HepG2 (cell line): ENCODE data around the gene METTL27. TPM values are rescaled to one million over a fixed set of nuclear protein-coding genes. Genes with fewer than 3 reads are reported as not detected.

Source experiments
- CEBPG ChIP-seq: IDR thresholded peaks from 2 replicates; pipeline ENCODE4 v1.6.1; 2016
- EED ChIP-seq: sonication (generic); formaldehyde crosslinking; IDR thresholded peaks from 2 replicates; pipeline ENCODE4 v1.5.0; 2020; ENCODE audit warnings: mild to moderate bottlenecking, missing genetic modification reagents
- FOXA1 ChIP-seq, 2 experiments: fragments of 450-650 bp in 1 of 2; sonication (generic) in 1 of 2; formaldehyde crosslinking in 1 of 2; IDR thresholded peaks; 2 replicates each; pipeline versions ENCODE4 v1.4.0 to v1.6.1; 2016 to 2020; ENCODE audit warnings: missing genetic modification reagents in 1 of 2
- MED13 ChIP-seq: sonication (generic); formaldehyde crosslinking; IDR thresholded peaks from 2 replicates; pipeline ENCODE4 v1.5.0; 2020; ENCODE audit warnings: missing genetic modification reagents
- MXD4 ChIP-seq: IDR thresholded peaks from 2 replicates; pipeline ENCODE4 v1.6.1; 2016; ENCODE audit warnings: mild to moderate bottlenecking, missing biosample characterization, missing genetic modification reagents
- NFIB ChIP-seq: sonication (generic); formaldehyde crosslinking; IDR thresholded peaks from 2 replicates; pipeline ENCODE4 v1.9.0; 2021; ENCODE audit warnings: missing genetic modification reagents, mild to moderate bottlenecking, borderline replicate concordance
- NR2F6 ChIP-seq, 2 experiments: IDR thresholded peaks; 2 replicates each; pipeline ENCODE4 v1.6.1; 2016; ENCODE audit warnings: antibody characterized with exemption in 1 of 2, mild to moderate bottlenecking in 1 of 2
- PAWR ChIP-seq: sonication (generic); formaldehyde crosslinking; IDR thresholded peaks from 2 replicates; pipeline ENCODE4 v1.4.0; 2020; ENCODE audit warnings: missing genetic modification reagents, mild to moderate bottlenecking, borderline replicate concordance
- RARG ChIP-seq: sonication (generic); formaldehyde crosslinking; IDR thresholded peaks from 2 replicates; pipeline ENCODE4 v1.4.0; 2020; ENCODE audit warnings: low read depth, mild to moderate bottlenecking, missing genetic modification reagents
- SSRP1 ChIP-seq: IDR thresholded peaks from 2 replicates; pipeline ENCODE4 v1.6.1; 2016; ENCODE audit warnings: control low read depth
- ZNF20 ChIP-seq: sonication (generic); formaldehyde crosslinking; IDR thresholded peaks from 2 replicates; pipeline ENCODE4 v1.4.0; 2020; ENCODE audit warnings: mild to moderate bottlenecking, moderate library complexity, missing genetic modification reagents
- ZSCAN31 ChIP-seq: sonication (generic); formaldehyde crosslinking; IDR thresholded peaks from 2 replicates; pipeline ENCODE4 v1.5.0; 2020; ENCODE audit warnings: low read depth, mild to moderate bottlenecking, missing genetic modification reagents
- polyA plus RNA-seq, 8 experiments: library from polyadenylated mRNA; depleted of rRNA in 3 of 8; stranded (reverse) in 7 of 8; unstranded in 1 of 8; fragments of >200 nt; fragmentation: Illumina TruSeq in 4 of 8; extraction: Trizol in 4 of 8; gene quantifications; 2 replicates each; pipeline versions ENCODE4 v1.2.1 to v1.2.3, GENCODE V29; 2011 to 2016; ENCODE audit warnings: low read depth in 4 of 8, missing spikeins in 1 of 8, mixed read lengths in 1 of 8; ENCODE audit not compliant: insufficient read depth in 1 of 8
- total RNA-seq, 5 experiments: library from RNA; depleted of rRNA; stranded (reverse); fragments of >200 nt; fragmentation: Illumina TruSeq; extraction: Trizol; gene quantifications; 2 replicates each; pipeline ENCODE4 v1.2.3, GENCODE V29; 2016; ENCODE audit warnings: low read depth in 1 of 5
- TF ChIP-seq, protein P1 (sequence below): sonication (generic); formaldehyde crosslinking; IDR thresholded peaks from 2 replicates; pipeline ENCODE4 v1.4.0; 2020; ENCODE audit warnings: missing genetic modification reagents, borderline replicate concordance
- TF ChIP-seq, protein P2 (sequence below): sonication (generic); formaldehyde crosslinking; IDR thresholded peaks from 2 replicates; pipeline ENCODE4 v1.4.0; 2020; ENCODE audit warnings: missing genetic modification reagents
- TF ChIP-seq, protein P3 (sequence below), 2 experiments: fragments of 450-650 bp in 1 of 2; sonication (generic) in 1 of 2; formaldehyde crosslinking; IDR thresholded peaks; 2 replicates each; pipeline versions ENCODE4 v1.5.0 to v1.8.0; 2020 to 2022; ENCODE audit warnings: mild to moderate bottlenecking in 1 of 2, missing genetic modification reagents in 1 of 2
- TF ChIP-seq, protein P4 (sequence below): sonication (generic); formaldehyde crosslinking; IDR thresholded peaks from 2 replicates; pipeline ENCODE4 v1.4.0; 2020; ENCODE audit warnings: mild to moderate bottlenecking, missing genetic modification reagents
- TF ChIP-seq, protein P5 (sequence below): sonication (generic); formaldehyde crosslinking; IDR thresholded peaks from 2 replicates; pipeline ENCODE4 v1.4.0; 2020; ENCODE audit warnings: mild to moderate bottlenecking, missing genetic modification reagents, borderline replicate concordance

Gene METTL27
- total and polyA plus RNA-seq, 2 of the 13 experiments (the other 11 are each of a cell fraction or from before 2014, with no cell fraction given), result 2.0 to 3.0 TPM

DNA sequence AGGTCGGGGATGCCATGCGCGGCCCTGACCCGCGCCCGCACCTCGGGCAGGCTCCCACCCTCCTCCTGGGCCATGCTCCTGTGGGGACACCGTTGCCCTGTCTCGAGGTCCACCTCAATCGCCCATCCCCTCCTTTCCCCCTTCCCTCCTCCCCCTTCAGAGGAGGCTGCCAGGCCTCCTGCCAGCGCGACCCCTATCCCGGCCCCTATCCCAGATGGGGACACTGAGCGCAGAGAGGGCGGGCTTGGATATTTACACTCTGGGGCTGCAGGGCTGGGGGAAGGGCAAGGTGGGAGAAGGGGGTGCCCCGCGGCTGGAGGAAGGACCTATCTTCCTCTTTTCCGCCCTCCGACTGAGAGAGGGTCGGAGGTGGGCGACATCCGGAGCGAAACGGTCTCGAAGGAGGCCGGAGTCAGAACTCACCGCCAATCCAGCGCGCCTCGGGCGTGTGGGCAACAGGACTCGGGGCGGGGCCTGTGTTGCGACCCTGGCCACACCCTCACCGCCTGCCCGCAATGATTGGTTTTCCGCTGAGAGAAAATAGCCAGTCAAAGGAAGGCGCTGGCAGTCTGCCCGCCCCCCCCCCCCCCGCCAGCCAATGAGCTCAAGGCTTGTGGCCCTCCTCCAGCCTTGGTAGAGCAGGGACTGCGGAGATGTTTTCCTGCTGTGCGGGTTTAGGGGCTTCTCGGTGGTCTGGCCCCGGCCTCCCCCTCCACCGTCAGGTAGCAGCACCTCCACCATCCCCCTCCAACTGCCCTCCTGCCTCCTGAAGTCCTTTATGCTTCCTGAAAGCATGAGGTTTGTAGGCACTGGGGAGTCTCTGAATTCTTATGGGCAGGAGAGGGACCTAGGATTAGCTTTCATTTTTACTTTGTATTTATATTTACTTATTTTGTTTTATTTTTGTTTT, at the start of gene METTL27 (continued):
- TF ChIP-seq, protein P1, sequence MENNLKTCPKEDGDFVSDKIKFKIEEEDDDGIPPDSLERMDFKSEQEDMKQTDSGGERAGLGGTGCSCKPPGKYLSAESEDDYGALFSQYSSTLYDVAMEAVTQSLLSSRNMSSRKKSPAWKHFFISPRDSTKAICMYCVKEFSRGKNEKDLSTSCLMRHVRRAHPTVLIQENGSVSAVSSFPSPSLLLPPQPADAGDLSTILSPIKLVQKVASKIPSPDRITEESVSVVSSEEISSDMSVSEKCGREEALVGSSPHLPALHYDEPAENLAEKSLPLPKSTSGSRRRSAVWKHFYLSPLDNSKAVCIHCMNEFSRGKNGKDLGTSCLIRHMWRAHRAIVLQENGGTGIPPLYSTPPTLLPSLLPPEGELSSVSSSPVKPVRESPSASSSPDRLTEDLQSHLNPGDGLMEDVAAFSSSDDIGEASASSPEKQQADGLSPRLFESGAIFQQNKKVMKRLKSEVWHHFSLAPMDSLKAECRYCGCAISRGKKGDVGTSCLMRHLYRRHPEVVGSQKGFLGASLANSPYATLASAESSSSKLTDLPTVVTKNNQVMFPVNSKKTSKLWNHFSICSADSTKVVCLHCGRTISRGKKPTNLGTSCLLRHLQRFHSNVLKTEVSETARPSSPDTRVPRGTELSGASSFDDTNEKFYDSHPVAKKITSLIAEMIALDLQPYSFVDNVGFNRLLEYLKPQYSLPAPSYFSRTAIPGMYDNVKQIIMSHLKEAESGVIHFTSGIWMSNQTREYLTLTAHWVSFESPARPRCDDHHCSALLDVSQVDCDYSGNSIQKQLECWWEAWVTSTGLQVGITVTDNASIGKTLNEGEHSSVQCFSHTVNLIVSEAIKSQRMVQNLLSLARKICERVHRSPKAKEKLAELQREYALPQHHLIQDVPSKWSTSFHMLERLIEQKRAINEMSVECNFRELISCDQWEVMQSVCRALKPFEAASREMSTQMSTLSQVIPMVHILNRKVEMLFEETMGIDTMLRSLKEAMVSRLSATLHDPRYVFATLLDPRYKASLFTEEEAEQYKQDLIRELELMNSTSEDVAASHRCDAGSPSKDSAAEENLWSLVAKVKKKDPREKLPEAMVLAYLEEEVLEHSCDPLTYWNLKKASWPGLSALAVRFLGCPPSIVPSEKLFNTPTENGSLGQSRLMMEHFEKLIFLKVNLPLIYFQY (CRISPR knock-in tag), result no peak
- TF ChIP-seq SSRP1 (CRISPR knock-in tag) (no peak), ZSCAN31 (CRISPR knock-in tag) (no peak), MXD4 (CRISPR knock-in tag) (no peak), MED13 (CRISPR knock-in tag) (no peak), RARG (no peak), NR2F6 (IDR thresholded peaks at IDR 0.05) (no peak), NR2F6 (CRISPR knock-in tag; IDR thresholded peaks at IDR 0.05) (no peak), EED (no peak), FOXA1 (IDR thresholded peaks at IDR 0.05) (no peak), FOXA1 (CRISPR knock-in tag; IDR thresholded peaks at IDR 0.05) (peak; percentile 25; the same call in 1 of the 2 replicates), NFIB (CRISPR knock-in tag) (no peak), PAWR (CRISPR knock-in tag) (no peak), ZNF20 (CRISPR knock-in tag) (no peak), CEBPG (CRISPR knock-in tag) (no peak)
- TF ChIP-seq, protein P2, sequence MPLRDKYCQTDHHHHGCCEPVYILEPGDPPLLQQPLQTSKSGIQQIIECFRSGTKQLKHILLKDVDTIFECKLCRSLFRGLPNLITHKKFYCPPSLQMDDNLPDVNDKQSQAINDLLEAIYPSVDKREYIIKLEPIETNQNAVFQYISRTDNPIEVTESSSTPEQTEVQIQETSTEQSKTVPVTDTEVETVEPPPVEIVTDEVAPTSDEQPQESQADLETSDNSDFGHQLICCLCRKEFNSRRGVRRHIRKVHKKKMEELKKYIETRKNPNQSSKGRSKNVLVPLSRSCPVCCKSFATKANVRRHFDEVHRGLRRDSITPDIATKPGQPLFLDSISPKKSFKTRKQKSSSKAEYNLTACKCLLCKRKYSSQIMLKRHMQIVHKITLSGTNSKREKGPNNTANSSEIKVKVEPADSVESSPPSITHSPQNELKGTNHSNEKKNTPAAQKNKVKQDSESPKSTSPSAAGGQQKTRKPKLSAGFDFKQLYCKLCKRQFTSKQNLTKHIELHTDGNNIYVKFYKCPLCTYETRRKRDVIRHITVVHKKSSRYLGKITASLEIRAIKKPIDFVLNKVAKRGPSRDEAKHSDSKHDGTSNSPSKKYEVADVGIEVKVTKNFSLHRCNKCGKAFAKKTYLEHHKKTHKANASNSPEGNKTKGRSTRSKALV, result 0 out of 2 replicates have a peak, but pooled peaks have one; percentile 28
- TF ChIP-seq, protein P3, sequence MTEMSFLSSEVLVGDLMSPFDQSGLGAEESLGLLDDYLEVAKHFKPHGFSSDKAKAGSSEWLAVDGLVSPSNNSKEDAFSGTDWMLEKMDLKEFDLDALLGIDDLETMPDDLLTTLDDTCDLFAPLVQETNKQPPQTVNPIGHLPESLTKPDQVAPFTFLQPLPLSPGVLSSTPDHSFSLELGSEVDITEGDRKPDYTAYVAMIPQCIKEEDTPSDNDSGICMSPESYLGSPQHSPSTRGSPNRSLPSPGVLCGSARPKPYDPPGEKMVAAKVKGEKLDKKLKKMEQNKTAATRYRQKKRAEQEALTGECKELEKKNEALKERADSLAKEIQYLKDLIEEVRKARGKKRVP (CRISPR knock-in tag; IDR thresholded peaks at IDR 0.05), result no peak
- TF ChIP-seq, protein P4, sequence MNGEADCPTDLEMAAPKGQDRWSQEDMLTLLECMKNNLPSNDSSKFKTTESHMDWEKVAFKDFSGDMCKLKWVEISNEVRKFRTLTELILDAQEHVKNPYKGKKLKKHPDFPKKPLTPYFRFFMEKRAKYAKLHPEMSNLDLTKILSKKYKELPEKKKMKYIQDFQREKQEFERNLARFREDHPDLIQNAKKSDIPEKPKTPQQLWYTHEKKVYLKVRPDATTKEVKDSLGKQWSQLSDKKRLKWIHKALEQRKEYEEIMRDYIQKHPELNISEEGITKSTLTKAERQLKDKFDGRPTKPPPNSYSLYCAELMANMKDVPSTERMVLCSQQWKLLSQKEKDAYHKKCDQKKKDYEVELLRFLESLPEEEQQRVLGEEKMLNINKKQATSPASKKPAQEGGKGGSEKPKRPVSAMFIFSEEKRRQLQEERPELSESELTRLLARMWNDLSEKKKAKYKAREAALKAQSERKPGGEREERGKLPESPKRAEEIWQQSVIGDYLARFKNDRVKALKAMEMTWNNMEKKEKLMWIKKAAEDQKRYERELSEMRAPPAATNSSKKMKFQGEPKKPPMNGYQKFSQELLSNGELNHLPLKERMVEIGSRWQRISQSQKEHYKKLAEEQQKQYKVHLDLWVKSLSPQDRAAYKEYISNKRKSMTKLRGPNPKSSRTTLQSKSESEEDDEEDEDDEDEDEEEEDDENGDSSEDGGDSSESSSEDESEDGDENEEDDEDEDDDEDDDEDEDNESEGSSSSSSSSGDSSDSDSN (CRISPR knock-in tag), result peak; percentile 58
- TF ChIP-seq, protein P5, sequence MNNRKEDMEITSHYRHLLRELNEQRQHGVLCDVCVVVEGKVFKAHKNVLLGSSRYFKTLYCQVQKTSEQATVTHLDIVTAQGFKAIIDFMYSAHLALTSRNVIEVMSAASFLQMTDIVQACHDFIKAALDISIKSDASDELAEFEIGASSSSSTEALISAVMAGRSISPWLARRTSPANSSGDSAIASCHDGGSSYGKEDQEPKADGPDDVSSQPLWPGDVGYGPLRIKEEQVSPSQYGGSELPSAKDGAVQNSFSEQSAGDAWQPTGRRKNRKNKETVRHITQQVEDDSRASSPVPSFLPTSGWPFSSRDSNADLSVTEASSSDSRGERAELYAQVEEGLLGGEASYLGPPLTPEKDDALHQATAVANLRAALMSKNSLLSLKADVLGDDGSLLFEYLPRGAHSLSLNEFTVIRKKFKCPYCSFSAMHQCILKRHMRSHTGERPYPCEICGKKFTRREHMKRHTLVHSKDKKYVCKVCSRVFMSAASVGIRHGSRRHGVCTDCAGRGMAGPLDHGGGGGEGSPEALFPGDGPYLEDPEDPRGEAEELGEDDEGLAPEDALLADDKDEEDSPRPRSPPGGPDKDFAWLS (CRISPR knock-in tag), result no peak
